Memory B cell (primary cell): Measurements from ENCODE around the gene LHPP.

Experiments
- ATAC-seq: fragments of 150-1000 bp; cut with Tn5 transposase; 2 replicates; pipeline ENCODE4 v1.10.0; 2021; ENCODE audit warnings: low read depth, mild to moderate bottlenecking, moderate library complexity
- DNase-seq, 2 donors: peaks; one replicate each; pipeline ENCODE4 v3.0.0; 2022; ENCODE audit warnings: low spot score in 2 of 2
- H3K27ac Mint-ChIP-seq: one replicate; pipeline ENCODE4 v1.8.0; 2022; ENCODE audit warnings: mild to moderate bottlenecking, moderate library complexity, mixed read lengths
- H3K27me3 Mint-ChIP-seq: one replicate; pipeline ENCODE4 v1.8.0; 2022; ENCODE audit warnings: mixed read lengths
- H3K36me3 Mint-ChIP-seq: one replicate; pipeline ENCODE4 v1.8.0; 2022; ENCODE audit warnings: mild to moderate bottlenecking, mixed read lengths
- H3K4me1 Mint-ChIP-seq: one replicate; pipeline ENCODE4 v1.8.0; 2022; ENCODE audit warnings: mixed read lengths
- H3K4me3 Mint-ChIP-seq: one replicate; pipeline ENCODE4 v1.8.0; 2022; ENCODE audit warnings: mild to moderate bottlenecking, moderate library complexity, mixed read lengths
- H3K9me3 Mint-ChIP-seq: one replicate; pipeline ENCODE4 v1.8.0; 2022; ENCODE audit warnings: mixed read lengths

Gene LHPP

DNA sequence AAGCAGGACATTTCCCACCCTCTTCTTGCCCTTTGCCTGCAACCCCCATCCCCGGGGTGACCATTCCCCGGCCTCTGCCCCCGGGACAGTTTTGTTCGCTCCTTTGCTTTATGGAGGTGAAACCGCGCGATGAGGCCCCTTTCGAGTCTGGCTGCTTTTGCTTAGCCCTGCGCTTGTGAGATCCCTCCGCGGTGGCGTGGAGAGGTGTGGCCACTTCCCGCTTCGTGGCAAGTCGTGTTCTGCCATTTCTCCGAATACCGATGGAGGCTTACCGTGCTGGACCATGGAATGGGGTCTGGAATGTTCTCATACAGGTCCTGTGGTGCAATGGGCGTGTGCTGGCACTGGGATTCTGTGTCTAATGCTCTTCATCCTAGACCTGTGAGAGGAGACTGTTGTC is 106.7 kb downstream of the LHPP start:
- no peak for DNase-seq
- H3K27me3 Mint-ChIP-seq = no peaks in the 10 kb centered on the region
- H3K9me3 Mint-ChIP-seq = no peaks in the 10 kb centered on the region
- no peak for ATAC-seq
- H3K27ac Mint-ChIP-seq = no peak overlapping the region
- peaks cover 24% of the 10 kb centered on the region for H3K4me1 Mint-ChIP-seq
- peaks cover 2% of the 10 kb centered on the region for H3K36me3 Mint-ChIP-seq
- H3K4me3 Mint-ChIP-seq = no peak overlapping the region

DNA sequence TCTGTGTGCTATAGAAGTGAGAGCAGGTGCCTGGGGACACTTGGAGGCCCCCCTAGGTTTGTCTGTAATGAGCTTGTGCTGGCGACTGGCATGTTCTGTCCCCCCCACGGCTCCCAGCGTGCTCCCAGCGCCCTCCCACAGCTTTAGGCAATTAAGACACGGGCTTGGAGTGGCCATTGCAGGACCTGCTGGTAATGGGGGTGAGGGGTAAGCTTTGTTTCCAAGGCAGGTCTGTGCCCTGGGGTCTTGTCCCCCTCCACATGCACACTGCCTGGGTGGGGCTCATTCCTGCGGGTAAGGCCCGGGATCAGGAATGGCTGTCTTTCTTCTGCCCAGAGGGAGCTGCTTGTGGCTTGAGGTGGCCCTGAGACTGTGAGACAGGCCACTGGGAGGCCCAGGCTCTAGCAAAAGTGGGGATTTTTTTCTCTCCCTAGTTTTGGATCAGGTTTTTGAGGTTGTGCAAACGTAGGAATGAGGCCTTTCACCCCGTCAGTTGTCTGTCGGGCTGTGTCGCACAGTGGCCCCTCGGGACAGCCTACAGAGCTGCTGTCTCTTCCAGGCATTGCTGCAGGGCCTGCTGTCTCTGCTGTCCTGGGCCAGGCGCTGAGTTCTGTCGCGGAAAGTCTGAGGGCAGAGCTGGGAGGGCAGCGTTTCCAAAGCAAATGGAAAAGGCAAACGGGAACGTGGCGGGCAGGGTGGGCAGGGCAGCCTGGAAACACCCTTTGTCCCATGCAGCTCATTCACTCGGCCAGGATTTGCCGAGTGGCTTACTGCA is 107.4 kb downstream of the LHPP start:
- no peak for ATAC-seq
- Mint-ChIP-seq H3K27ac (no peak overlapping the region), H3K9me3 (no peaks in the 10 kb centered on the region), H3K27me3 (no peaks in the 10 kb centered on the region), H3K4me3 (no peak overlapping the region), H3K36me3 (peaks cover 2% of the 10 kb centered on the region), H3K4me1 (peaks cover 24% of the 10 kb centered on the region)
- no peak for DNase-seq

DNA sequence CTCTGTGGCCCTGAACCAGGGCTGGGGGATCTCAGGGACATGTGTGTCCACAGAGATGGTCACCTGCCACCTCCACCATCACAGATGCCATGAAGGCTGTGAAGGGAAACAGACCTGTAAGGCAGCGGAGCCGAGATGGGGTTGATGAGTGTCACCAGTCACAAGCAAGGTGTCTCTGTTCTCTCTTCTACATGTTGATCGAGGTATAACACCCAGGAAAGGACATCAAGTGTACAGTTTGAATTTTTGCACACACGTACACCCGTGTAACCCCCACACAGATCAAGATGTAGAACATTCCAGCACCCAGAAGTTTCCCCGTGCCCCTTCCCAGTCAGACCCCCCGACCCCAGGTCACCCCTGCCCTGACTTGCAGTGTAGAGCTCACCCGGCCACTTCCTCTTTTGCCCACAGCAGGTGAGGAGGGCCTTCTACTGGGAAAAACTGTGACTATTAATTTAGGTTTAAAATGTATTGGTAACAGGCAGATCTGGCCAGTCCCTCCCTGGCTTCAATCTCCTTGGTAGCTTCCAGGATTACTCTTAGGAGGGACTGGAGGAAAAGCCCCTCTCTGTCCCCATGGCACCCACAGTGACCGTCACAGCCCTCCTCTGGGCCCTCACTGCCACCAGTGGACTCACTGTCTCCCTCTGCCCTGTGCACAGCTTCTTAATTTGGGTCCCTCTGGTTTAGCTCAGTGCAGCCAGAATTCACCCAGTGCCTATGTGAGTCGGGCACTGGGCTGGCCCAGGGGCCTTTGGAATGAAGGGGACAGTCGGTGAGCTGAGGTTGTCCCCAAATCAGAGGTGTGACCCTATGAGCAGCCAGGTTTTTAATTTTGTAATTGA is 108.2 kb downstream of the LHPP start:
- Mint-ChIP-seq H3K27me3 (no peaks in the 10 kb centered on the region), H3K36me3 (peaks cover 4% of the 10 kb centered on the region), H3K4me3 (peak overlapping the region; percentile 29), H3K9me3 (no peaks in the 10 kb centered on the region), H3K4me1 (peaks cover 22% of the 10 kb centered on the region), H3K27ac (no peak overlapping the region)
- ATAC-seq (peak; percentile 74), DNase-seq (peak; percentile 18 to 31)

DNA sequence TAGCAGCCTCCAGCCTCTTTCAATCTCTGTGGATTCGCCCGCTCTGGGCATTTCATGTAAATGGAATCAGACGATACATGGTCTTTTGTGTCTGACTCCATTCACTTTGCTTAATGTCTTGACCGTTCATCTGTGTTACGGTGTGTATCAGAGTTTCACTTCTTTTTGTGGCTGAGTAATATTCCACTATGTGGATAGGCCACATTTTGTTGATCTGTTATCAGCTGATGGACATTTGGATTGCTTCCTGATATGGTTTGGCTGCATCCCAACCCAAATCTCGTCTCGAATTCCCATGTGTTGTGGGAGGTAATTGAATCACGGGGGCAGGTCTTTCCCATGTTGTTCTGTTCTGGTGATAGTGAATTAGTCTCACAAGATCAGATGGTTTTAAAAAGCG is 109.0 kb downstream of the LHPP start:
- no peaks in the 10 kb centered on the region for H3K9me3 Mint-ChIP-seq
- no peaks in the 10 kb centered on the region for H3K27me3 Mint-ChIP-seq
- ATAC-seq (no peak), DNase-seq (no peak)
- peaks cover 5% of the 10 kb centered on the region for H3K36me3 Mint-ChIP-seq
- peaks cover 21% of the 10 kb centered on the region for H3K4me1 Mint-ChIP-seq
- no peak overlapping the region for H3K4me3 Mint-ChIP-seq
- H3K27ac Mint-ChIP-seq = no peak overlapping the region

DNA sequence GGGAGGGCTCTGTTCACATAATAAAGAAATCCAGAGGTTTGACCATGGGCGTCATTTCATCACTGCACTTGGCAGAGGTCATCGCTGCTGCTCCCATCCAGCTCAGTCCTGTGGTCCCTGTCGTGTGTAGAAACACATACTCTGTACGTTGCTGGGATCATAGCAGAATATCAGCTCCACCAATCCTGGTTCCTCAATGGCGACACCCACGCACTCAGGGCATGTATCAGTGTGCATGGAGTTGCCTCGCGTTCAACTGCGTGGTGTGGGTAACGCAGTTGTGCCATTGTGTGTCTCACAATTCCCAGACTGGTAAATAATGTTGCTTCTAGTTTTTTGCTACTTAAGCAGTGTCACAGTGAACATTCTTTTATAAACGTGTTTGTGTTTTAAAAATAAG is 111.1 kb downstream of the LHPP start:
- Mint-ChIP-seq H3K36me3 (peaks cover 5% of the 10 kb centered on the region), H3K4me3 (no peak overlapping the region), H3K27me3 (no peaks in the 10 kb centered on the region), H3K27ac (no peak overlapping the region), H3K9me3 (no peaks in the 10 kb centered on the region), H3K4me1 (peaks cover 30% of the 10 kb centered on the region)
- DNase-seq = no peak
- no peak for ATAC-seq

DNA sequence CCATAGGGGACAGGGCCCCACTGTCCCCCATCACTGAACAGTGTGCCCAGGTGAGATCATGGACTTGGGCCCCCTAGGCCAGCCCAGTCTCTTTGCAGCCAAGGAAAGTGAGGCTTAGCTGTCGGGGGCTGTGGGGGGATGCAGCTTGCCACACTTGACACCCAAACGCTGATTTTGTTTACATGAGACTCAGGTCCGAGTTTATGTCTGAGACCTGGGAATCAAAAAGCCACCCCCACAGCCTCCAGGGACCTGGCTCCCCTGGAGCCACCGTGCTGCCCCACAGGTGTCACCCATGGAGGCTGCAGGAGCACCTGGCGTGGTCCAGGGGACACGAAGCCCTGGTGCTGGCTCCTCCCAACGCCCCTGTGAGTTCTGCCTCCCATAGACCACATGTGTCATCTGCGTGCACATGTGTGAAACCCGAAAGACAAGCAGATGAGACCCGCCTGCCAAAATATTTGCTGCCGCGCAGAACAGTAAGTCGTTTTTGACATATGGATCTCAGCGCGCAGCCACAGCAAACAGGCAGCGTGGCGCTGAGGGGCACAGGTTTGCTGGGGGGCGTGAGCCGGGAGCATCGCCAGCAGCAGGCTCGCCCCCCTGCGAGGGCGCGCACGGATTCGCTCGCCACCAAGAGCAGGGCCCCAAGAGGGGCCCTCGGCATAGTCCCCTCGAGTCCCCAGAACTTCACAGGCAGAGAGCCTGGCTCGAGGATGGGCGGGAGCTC is 112.3 kb downstream of the LHPP start:
- no peak for ATAC-seq
- Mint-ChIP-seq H3K9me3 (no peaks in the 10 kb centered on the region), H3K27ac (no peak overlapping the region), H3K27me3 (no peaks in the 10 kb centered on the region), H3K4me3 (no peak overlapping the region), H3K36me3 (peaks cover 9% of the 10 kb centered on the region), H3K4me1 (peaks cover 34% of the 10 kb centered on the region)
- DNase-seq = no peak

DNA sequence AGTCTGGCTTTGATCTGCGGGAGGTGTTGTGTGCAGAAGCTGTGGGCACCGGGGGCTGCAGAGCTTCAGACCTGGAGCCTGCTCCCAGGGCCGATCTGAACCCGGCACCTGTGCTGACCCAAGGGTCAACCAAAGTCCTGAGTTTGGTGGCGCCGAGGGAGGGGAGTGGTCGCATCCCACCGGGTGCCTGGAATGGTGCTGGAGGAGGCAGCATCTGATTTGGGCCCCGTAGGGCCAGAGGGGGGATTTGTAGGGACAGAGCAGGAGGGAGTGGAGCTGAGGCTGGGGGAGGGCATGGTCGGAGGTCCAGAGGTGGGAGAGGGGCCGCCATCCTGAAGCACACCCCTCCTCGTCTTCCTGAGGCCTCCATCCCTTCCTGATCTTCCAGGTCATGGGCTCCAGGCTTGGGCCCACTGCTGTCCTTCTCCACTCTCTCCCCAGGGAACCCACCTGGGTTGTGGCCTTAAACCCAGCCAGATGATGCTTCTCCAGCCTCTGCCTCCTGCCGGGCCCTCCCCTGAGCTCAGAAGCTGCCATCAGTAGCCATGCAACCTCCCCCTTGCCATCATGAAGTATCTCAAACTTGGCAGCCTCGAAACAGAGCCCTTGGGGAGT is 112.9 kb downstream of the LHPP start:
- DNase-seq = no peak
- no peak for ATAC-seq
- no peaks in the 10 kb centered on the region for H3K27me3 Mint-ChIP-seq
- H3K27ac Mint-ChIP-seq = no peak overlapping the region
- peaks cover 9% of the 10 kb centered on the region for H3K36me3 Mint-ChIP-seq
- H3K4me1 Mint-ChIP-seq = peaks cover 33% of the 10 kb centered on the region
- no peak overlapping the region for H3K4me3 Mint-ChIP-seq
- H3K9me3 Mint-ChIP-seq = no peaks in the 10 kb centered on the region

DNA sequence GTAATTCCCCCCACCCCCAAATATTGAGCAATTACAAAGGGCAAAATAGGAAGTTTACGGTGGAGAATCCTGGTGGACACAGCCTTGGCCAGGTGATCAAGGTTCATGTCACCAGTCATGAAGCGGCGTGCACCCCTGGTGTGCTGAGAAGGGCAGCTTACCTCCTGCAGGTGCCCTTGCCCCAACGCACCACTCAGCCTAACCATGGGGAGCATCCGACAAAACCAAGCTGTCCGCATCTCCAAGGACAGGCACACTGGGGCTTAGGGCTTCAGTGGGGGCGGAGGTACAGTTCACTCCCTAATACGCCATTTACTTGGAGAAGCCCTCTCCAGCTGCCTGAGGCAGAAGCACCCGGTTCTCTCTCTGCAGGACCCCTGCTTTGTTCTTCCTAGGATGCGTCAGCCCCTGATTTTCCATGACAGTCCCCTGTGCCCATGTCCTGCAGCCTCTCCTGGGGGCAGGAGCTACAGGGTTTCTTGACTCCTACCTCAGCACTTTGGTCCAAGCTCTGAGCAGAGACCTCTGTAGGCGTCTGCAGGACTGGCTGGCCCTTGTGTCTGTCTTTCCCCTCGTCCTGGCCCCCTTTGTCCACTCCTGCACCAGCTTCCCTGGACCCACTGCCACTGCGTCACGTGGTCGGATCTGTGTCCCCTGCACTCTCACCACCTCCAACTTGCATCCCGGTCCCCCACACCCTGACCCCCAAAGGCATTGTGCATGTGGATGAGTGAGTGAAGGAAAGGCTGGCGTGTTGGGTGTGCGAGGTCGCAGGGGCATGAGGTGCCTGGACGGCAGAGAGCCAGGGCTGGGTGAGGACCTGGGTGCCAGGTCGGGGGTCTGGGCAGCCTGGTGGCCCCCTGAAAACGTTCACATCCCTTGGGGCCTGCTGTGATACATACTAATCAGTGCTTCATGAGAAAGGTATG is 113.7 kb downstream of the LHPP start:
- no peak for ATAC-seq
- Mint-ChIP-seq H3K4me1 (peaks cover 27% of the 10 kb centered on the region), H3K27ac (no peak overlapping the region), H3K9me3 (no peaks in the 10 kb centered on the region), H3K27me3 (no peaks in the 10 kb centered on the region), H3K36me3 (peaks cover 9% of the 10 kb centered on the region), H3K4me3 (no peak overlapping the region)
- DNase-seq = no peak

DNA sequence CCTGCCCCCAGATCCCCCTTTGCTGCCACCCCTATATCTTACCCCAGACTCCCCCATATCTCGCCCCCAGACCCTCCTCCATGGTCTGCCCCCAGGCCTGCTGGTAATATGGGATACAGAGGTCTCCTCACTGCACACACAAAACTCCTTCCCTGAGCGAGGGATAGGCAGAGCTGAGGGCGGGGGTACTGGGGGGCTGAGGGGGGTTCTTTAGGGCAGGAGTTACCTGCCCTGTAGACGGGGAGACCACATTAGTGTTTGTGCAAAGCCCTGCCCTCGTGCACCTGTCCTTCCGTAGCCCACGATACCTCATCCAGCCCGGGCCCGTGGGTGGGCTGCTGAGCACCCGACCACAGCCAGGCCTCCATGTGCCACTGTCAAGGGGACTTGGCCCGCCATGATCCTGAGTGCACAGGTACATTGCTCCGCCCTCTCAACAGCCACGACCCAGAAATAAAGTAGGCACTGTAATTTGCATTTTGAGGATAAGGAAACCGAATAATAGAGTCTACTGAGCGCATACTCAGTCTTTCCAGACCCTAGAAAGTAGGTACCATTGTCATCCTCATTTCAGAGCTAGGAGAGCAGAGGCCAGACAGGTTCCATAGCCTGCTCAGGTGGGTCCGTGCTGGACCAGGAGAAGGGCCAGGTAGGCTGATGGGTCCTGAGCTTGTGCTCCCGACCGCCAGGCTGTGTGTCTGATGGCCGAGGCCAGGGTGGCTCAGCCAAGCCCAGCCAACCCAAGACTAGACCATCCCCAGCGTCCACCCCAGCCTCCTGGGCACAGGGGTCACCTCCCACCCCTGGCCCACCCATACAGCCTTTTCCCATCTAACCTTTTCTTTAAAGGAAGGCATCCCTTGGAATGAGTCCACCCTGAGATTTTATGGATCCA is 115.2 kb downstream of the LHPP start:
- DNase-seq (no peak), ATAC-seq (no peak)
- Mint-ChIP-seq H3K27me3 (no peaks in the 10 kb centered on the region), H3K4me3 (no peak overlapping the region), H3K36me3 (peaks cover 11% of the 10 kb centered on the region), H3K27ac (no peak overlapping the region), H3K9me3 (peaks cover 3% of the 10 kb centered on the region), H3K4me1 (peaks cover 16% of the 10 kb centered on the region)

DNA sequence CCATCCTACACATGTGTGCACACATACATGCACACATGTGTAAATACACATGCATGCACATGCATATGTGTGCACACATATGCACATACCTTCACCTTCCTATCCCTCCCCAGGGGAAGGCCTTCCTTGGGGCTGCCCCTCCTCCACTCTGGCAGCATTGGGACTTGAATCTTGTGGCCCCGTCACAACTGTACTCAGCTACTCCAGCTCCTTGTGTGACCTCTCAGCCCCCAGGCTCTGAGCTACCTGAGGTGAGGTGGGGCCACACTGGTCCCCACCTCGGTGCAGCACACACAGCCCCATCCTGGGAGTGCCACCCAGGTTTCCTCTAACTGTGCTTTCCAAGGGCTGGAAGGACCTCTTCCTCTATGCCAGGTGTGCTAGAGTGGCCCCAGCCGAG is 116.0 kb downstream of the LHPP start:
- peaks cover 15% of the 10 kb centered on the region for H3K4me1 Mint-ChIP-seq
- H3K9me3 Mint-ChIP-seq = peaks cover 3% of the 10 kb centered on the region
- peaks cover 11% of the 10 kb centered on the region for H3K36me3 Mint-ChIP-seq
- H3K4me3 Mint-ChIP-seq = no peak overlapping the region
- H3K27ac Mint-ChIP-seq = peak overlapping the region; percentile 60
- DNase-seq (no peak), ATAC-seq (no peak)
- no peaks in the 10 kb centered on the region for H3K27me3 Mint-ChIP-seq

DNA sequence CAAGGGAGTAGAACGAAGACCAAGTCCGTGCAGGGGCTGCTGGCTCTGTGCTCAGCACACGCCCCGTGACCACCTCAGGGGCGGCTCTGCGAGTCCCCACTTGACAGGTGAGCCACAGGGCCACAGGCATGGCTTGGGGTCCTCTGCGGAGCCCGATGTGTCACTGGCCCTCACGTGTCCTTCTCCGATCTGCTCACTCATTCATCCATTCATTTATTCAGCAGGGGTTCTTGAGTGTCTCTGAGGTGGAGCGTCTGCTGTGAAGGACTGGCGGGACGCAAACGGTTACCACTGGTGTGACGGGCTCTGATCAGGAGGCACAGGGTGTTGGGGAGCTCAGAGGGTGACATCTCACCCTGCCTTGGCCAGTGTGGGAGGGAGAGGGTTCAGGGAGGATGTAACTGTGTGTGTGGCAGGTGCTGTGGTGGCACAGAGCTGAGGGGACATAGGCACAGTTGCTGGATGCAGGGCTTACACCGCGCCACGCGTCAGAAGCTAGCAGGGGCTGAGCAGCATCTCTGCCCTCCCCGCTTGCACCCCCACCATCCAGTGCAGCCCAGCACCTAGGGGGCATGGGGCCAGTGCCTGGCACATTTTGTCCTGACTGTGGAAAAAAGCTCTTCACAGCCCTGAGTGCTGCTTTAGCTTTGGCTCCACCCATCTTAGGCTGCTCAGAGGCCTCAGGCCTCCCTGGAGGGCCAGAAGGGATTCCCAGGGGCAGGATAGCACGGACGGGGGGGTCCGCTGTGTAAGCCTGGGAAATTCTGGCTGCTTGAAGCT is 116.8 kb downstream of the LHPP start:
- no peak for DNase-seq
- H3K9me3 Mint-ChIP-seq = peaks cover 3% of the 10 kb centered on the region
- no peak overlapping the region for H3K4me3 Mint-ChIP-seq
- H3K4me1 Mint-ChIP-seq = peaks cover 21% of the 10 kb centered on the region
- H3K27ac Mint-ChIP-seq = peak overlapping the region; percentile 60
- H3K27me3 Mint-ChIP-seq = no peaks in the 10 kb centered on the region
- H3K36me3 Mint-ChIP-seq = peaks cover 14% of the 10 kb centered on the region
- no peak for ATAC-seq

DNA sequence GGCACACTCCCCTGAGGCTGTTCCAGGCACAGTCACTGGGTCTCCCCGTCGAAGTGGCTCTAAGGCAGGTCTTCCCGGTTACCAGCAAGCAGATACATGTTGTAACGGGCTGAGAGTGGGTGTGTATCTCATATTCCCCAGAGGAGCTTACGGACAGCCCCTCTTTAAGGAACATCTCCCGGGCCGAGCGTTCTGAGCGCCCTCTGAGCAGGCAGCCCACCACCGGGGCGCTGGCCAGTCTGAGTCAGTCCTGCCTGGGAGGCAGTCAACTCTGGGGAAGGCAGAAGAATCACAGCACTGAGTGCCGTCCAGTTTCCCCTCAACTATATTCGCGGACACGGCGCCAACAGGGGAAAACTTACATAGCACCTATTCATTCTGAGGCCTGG is 117.4 kb downstream of the LHPP start:
- no peak for ATAC-seq
- Mint-ChIP-seq H3K27ac (no peak overlapping the region), H3K4me3 (no peak overlapping the region), H3K4me1 (peaks cover 22% of the 10 kb centered on the region), H3K27me3 (no peaks in the 10 kb centered on the region), H3K36me3 (peaks cover 15% of the 10 kb centered on the region), H3K9me3 (peaks cover 3% of the 10 kb centered on the region)
- no peak for DNase-seq
